Measurements from ENCODE around the gene TOPAZ1. TPM values are rescaled to one million over a fixed set of nuclear protein-coding genes. Genes with fewer than 3 reads are reported as not detected.

The TOPAZ1 gene
- total and polyA plus RNA-seq, 2 of the 8 experiments (the other 6 are each of a cell fraction or from before 2014, with no cell fraction given): not detected

- Histone ChIP-seq H4K5ac (ENCODE audit: insufficient read length, low read depth, low read length) (no peak overlapping the region), H3K18ac (ENCODE audit: extremely low read depth, low read length) (0 out of 2 replicates have a peak overlapping the region, but pooled peaks have one; percentile 68), H3K79me2 (ENCODE audit: control insufficient read depth in 1 of 2, insufficient read depth in 2 of 2, low read length in 2 of 2) (peaks cover 0 to 28% of the 10 kb centered on the region in 2 experiments; a peak in 3 of 4 replicates), H3K4me3 (ENCODE audit: extremely low read depth in 1 of 4, insufficient read depth in 2 of 4, low read depth in 3 of 4, low read length in 4 of 4) (peak overlapping the region; percentile 58 to 80 (median 71)), H3K4ac (replicated peaks; ENCODE audit: insufficient read length, low read depth, low read length) (no peak overlapping the region), H3K27me3 (replicated peaks in 1 of 4; ENCODE audit: control insufficient read depth in 3 of 4, extremely low read depth in 1 of 4, insufficient read depth in 3 of 4, low read length in 3 of 4) (no peaks in the 10 kb centered on the region), H3K23me2 (ENCODE audit: low read depth, low read length) (no peaks in the 10 kb centered on the region), H2BK5ac (ENCODE audit: low read depth, low read length) (peak overlapping the region; percentile 98; the same call in 1 of the 2 replicates), H3K9me3 (ENCODE audit: insufficient read depth in 2 of 2, low read depth in 1 of 2, low read length in 1 of 2) (no peaks in the 10 kb centered on the region), H2AK5ac (ENCODE audit: low read depth, low read length) (no peak overlapping the region), H3K23ac (ENCODE audit: insufficient read length) (no peak overlapping the region), H2BK20ac (ENCODE audit: low read length) (no peak overlapping the region), H2BK120ac (replicated peaks; ENCODE audit: low read depth, low read length) (no peak overlapping the region), H3K4me1 (replicated peaks in 1 of 4; ENCODE audit: control insufficient read depth in 3 of 4, insufficient read depth in 4 of 4, low read length in 3 of 4) (peaks cover 0 to 6% (median 3%) of the 10 kb centered on the region in 4 experiments; a peak in 4 of 7 replicates), H3K27ac (ENCODE audit: low read depth, low read length) (peak overlapping the region; percentile 95; the same call in 1 of the 2 replicates), H2AFZ (ENCODE audit: low read length) (no peak overlapping the region), H3K36me3 (ENCODE audit: control insufficient read depth in 2 of 4, insufficient read depth in 4 of 4, low read length in 3 of 4) (peaks cover 0 to 3% (median 0%) of the 10 kb centered on the region in 4 experiments; a peak in 1 of 8 replicates), H2BK15ac (ENCODE audit: low read length) (no peak overlapping the region), H3K56ac (replicated peaks; ENCODE audit: insufficient read length, low read depth, low read length) (no peak overlapping the region), H3K9ac (replicated peaks in 1 of 4; ENCODE audit: extremely low read depth in 1 of 4, low read depth in 3 of 4, low read length in 3 of 4) (peak overlapping the region in 3 of 4 experiments; percentile 36 to 92 (median 92); a peak in 5 of 7 replicates), H4K20me1 (replicated peaks in 1 of 2; ENCODE audit: control insufficient read depth in 1 of 2, insufficient read depth in 2 of 2, low read length in 2 of 2) (no peaks in the 10 kb centered on the region), H3K14ac (ENCODE audit: insufficient read length) (no peak overlapping the region), H4K8ac (ENCODE audit: extremely low read depth, insufficient read depth, low read length) (no peak overlapping the region), H2BK12ac (ENCODE audit: low read depth, low read length) (no peak overlapping the region), H3K79me1 (ENCODE audit: low read depth, low read length) (no peaks in the 10 kb centered on the region), H4K91ac (replicated peaks; ENCODE audit: insufficient read length, low read length) (no peak overlapping the region), H3K4me2 (ENCODE audit: insufficient read depth in 1 of 2, low read depth in 2 of 2, low read length in 2 of 2) (peak overlapping the region; percentile 70)
- POLR2A ChIA-PET (ENCODE audit: partially characterized antibody): interaction anchor here (0.6 to 2.0 kb wide), 14 partner anchors 18 to 423 kb away, joined by 3 to 7 read pairs (median 4); partner anchors contain the start of genes KIAA1143, KIF15 and ZNF660
- DNase-seq (ENCODE audit: low read depth in 1 of 2, low spot score in 2 of 2) (no peak), FAIRE-seq (no peak)
- CTCF ChIA-PET (ENCODE audit: partially characterized antibody): interaction anchor here (0.6 to 5.5 kb wide), 2 partner anchors 15 to 20 kb away, joined by 4 to 20 read pairs; no protein-coding TSS in a partner anchor
- 1% methylated on average over 15 of the region's 15 CpGs; no CpG with 5 or more reads in 1 of the 2 experiments for WGBS, 2 experiments (ENCODE audit: extremely low coverage in 1 of 2, insufficient coverage in 1 of 2, insufficient read length in 1 of 2, insufficient replicate concordance in 2 of 2, low coverage in 1 of 2, low lambda C conversion rate in 2 of 2, missing lambda C conversion rate in 1 of 2)
- peak; percentile 5; the same call in 1 of the 2 replicates for TF ChIP-seq POLR2AphosphoS5 (IDR thresholded peaks at IDR 0.05; ENCODE audit: low read depth, low read length)
These were observed 97.1 kb downstream of the TOPAZ1 start for GRCh38 chr3:44338828-44339127.

Measured in H1 (cell line).